HepG2 (cell line): ENCODE measurements around the gene THAP3. TPM values are rescaled to one million over a fixed set of nuclear protein-coding genes. Genes with fewer than 3 reads are reported as not detected.

ENCODE experiments used
- ATAC-seq: fragments of 200-7000 bp; cut with Tn5 transposase; 3 replicates; pipeline ENCODE4 v1.9.1; 2020; ENCODE audit warnings: mild to moderate bottlenecking, moderate library complexity
- BruUV-seq: library from RNA; stranded (reverse); fragments of 400-500 nt; replicated peaks from 2 replicates; lab custom pipeline; 2021; lab: Mats Ljungman, UMichigan
- CTCF ChIA-PET: fragments of 300-600 bp; formaldehyde crosslinking; extraction: SDS; loops from one replicate; lab custom pipeline; 2021; ENCODE audit warnings: low total read pairs, inconsistent platforms, low intra/inter-chr PET ratio; lab: Yijun Ruan, JAX
- POLR2A ChIA-PET: fragments of 350-600 bp; sonication (Branson Sonifier 250); formaldehyde crosslinking; loops from one replicate; lab custom pipeline; 2020; ENCODE audit warnings: antibody characterized with exemption, inconsistent platforms; lab: Yijun Ruan, JAX
- DNase-seq: peaks from one replicate; pipeline ENCODE4 v3.0.0-alpha.2; 2015; ENCODE audit warnings: low spot score
- FAIRE-seq: peaks from 3 replicates; lab custom pipeline; 2011; peaks lifted over from hg19 to GRCh38; lab: Jason Lieb, UNC
- H2AFZ ChIP-seq: one replicate; pipeline ENCODE4 v1.6.1; 2011; ENCODE audit warnings: low read length, inconsistent platforms
- H3K27ac ChIP-seq: fragments of 300-600 bp; 3 replicates; pipeline ENCODE4 v1.8.0; 2011; ENCODE audit warnings: mixed run types, mild to moderate bottlenecking, mixed read lengths, low read length, inconsistent platforms; ENCODE audit not compliant: insufficient read depth; ENCODE audit errors: extremely low read length
- H3K27me3 ChIP-seq, 2 experiments: fragments of 200-600 bp in 1 of 2; 2 replicates in 1 of 2; 3 replicates in 1 of 2; pipeline versions ENCODE4 v1.6.0 to v1.8.0; 2011; ENCODE audit warnings: low read length in 2 of 2, mild to moderate bottlenecking in 2 of 2, moderate library complexity in 2 of 2, inconsistent platforms in 1 of 2; ENCODE audit not compliant: insufficient read depth in 2 of 2, control insufficient read depth in 1 of 2
- H3K36me3 ChIP-seq, 2 experiments: fragments of 200-600 bp in 1 of 2; replicated peaks in 1 of 2; 2 replicates in 1 of 2; 3 replicates in 1 of 2; pipeline versions ENCODE4 v1.5.1 to v1.8.0; 2011; ENCODE audit warnings: low read length in 2 of 2, inconsistent platforms in 1 of 2; ENCODE audit not compliant: insufficient read depth in 2 of 2, control insufficient read depth in 1 of 2
- H3K4me1 ChIP-seq: 2 replicates; pipeline ENCODE4 v1.5.1; 2012; ENCODE audit warnings: low read length, inconsistent platforms; ENCODE audit not compliant: insufficient read depth
- H3K4me2 ChIP-seq: 2 replicates; pipeline ENCODE4 v1.6.0; 2011; ENCODE audit warnings: low read depth, low read length, inconsistent platforms
- H3K4me3 ChIP-seq, 3 experiments: fragments of 200-600 bp in 1 of 3; sonication (generic), shearing (Covaris generic) in 1 of 3; replicated peaks in 1 of 3; 2 replicates each; pipeline ENCODE4 v1.5.1; 2011 to 2016; ENCODE audit warnings: low read length in 3 of 3, inconsistent platforms in 2 of 3, low read depth in 2 of 3, mild to moderate bottlenecking in 2 of 3, control low read depth in 1 of 3, mixed read lengths in 1 of 3; ENCODE audit not compliant: insufficient read depth in 1 of 3
- H3K79me2 ChIP-seq: one replicate; pipeline ENCODE4 v1.6.1; 2011; ENCODE audit warnings: low read length, inconsistent platforms; ENCODE audit not compliant: insufficient read depth
- H3K9ac ChIP-seq: 2 replicates; pipeline ENCODE4 v1.6.0; 2011; ENCODE audit warnings: mild to moderate bottlenecking, low read depth, low read length, inconsistent platforms; ENCODE audit not compliant: insufficient read depth
- H3K9me3 ChIP-seq: 2 replicates; pipeline ENCODE4 v1.5.1; 2012; ENCODE audit warnings: mild to moderate bottlenecking, low read length
- H4K20me1 ChIP-seq: 2 replicates; pipeline ENCODE4 v1.6.0; 2011; ENCODE audit warnings: inconsistent platforms, mild to moderate bottlenecking, low read length, moderate library complexity; ENCODE audit not compliant: insufficient read depth
- AGO2 ChIP-seq: fragments of 200-400 bp; formaldehyde crosslinking; optimal IDR thresholded peaks from 2 replicates; pipeline ENCODE3; 2017; ENCODE audit warnings: mild to moderate bottlenecking, low read depth, low read length, moderate library complexity
- BCLAF1 ChIP-seq: fragments of 450-650 bp; IDR thresholded peaks from 2 replicates; pipeline ENCODE4 v1.6.1; 2017; ENCODE audit warnings: mild to moderate bottlenecking
- CEBPG ChIP-seq: IDR thresholded peaks from 2 replicates; pipeline ENCODE4 v1.6.1; 2016
- FOXP1 ChIP-seq, 2 experiments: fragments of 450-650 bp in 1 of 2; IDR thresholded peaks; 2 replicates each; pipeline ENCODE4 v1.6.1; 2017 to 2018; ENCODE audit warnings: antibody characterized with exemption in 1 of 2
- HCFC1 ChIP-seq: fragments of 150-350 bp; IDR thresholded peaks from 2 replicates; pipeline ENCODE4 v1.6.1; 2014; ENCODE audit warnings: low read depth, low read length
- KLF16 ChIP-seq, 2 experiments: sonication (generic) in 1 of 2; formaldehyde crosslinking in 1 of 2; IDR thresholded peaks; 2 replicates each; pipeline versions ENCODE4 v1.6.1 to v1.8.0; 2016 to 2023; ENCODE audit warnings: missing genetic modification reagents in 2 of 2, missing compliant biosample characterization in 1 of 2
- NAIF1 ChIP-seq: sonication (generic); formaldehyde crosslinking; IDR thresholded peaks from 2 replicates; pipeline ENCODE4 v1.5.0; 2020; ENCODE audit warnings: mild to moderate bottlenecking, missing genetic modification reagents, borderline replicate concordance
- POGK ChIP-seq: sonication (generic); formaldehyde crosslinking; conservative IDR thresholded peaks from 2 replicates; pipeline ENCODE4 v1.8.0; 2022; ENCODE audit warnings: mild to moderate bottlenecking, moderate library complexity, missing genetic modification reagents
- RFX3 ChIP-seq: IDR thresholded peaks from 2 replicates; pipeline ENCODE4 v1.6.1; 2016; ENCODE audit warnings: missing biosample characterization, missing genetic modification reagents
- YY1 ChIP-seq: IDR thresholded peaks from 2 replicates; pipeline ENCODE4 v1.6.1; 2011; ENCODE audit warnings: low read length, low read depth, moderate library complexity, mild to moderate bottlenecking; ENCODE audit not compliant: insufficient read depth, insufficient replicate concordance
- ZBTB7B ChIP-seq: sonication (generic); formaldehyde crosslinking; IDR thresholded peaks from 2 replicates; pipeline ENCODE4 v1.4.0; 2020; ENCODE audit warnings: missing genetic modification reagents
- ZNF276 ChIP-seq: sonication (generic); formaldehyde crosslinking; IDR thresholded peaks from 2 replicates; pipeline ENCODE4 v1.4.0; 2020; ENCODE audit warnings: mild to moderate bottlenecking, low read depth, missing genetic modification reagents
- ZNF414 ChIP-seq: sonication (generic); formaldehyde crosslinking; IDR thresholded peaks from 2 replicates; pipeline ENCODE4 v1.5.0; 2020; ENCODE audit warnings: missing genetic modification reagents
- ZNF720 ChIP-seq: sonication (generic); formaldehyde crosslinking; IDR thresholded peaks from 2 replicates; pipeline ENCODE4 v1.4.0; 2020; ENCODE audit warnings: missing genetic modification reagents
- WGBS: methylation state at CpG from one replicate; pipeline ENCODE4 v1.1.6; 2017; ENCODE audit warnings: low lambda C conversion rate; 5-methylcytosine and 5-hydroxymethylcytosine counted together
- in situ Hi-C: cut with HindIII; loops from 2 replicates; pipeline ENCODE4 v1.10.0; 2017; ENCODE audit warnings: low pct_unique_long_range_greater_than_20kb; ENCODE audit not compliant: extremely low pct_ligation_motif_present
- intact Hi-C: fragments of 100-400 bp; cut with micrococcal nuclease; formaldehyde crosslinking; loops from one replicate; pipeline ENCODE4 v1.10.0; 2022; ENCODE audit not compliant: unreplicated experiment
- polyA plus RNA-seq, 8 experiments: library from polyadenylated mRNA; depleted of rRNA in 3 of 8; stranded (reverse) in 7 of 8; unstranded in 1 of 8; fragments of >200 nt; fragmentation: Illumina TruSeq in 4 of 8; extraction: Trizol in 4 of 8; gene quantifications; 2 replicates each; pipeline versions ENCODE4 v1.2.1 to v1.2.3, GENCODE V29; 2011 to 2016; ENCODE audit warnings: low read depth in 4 of 8, missing spikeins in 1 of 8, mixed read lengths in 1 of 8; ENCODE audit not compliant: insufficient read depth in 1 of 8
- total RNA-seq, 5 experiments: library from RNA; depleted of rRNA; stranded (reverse); fragments of >200 nt; fragmentation: Illumina TruSeq; extraction: Trizol; gene quantifications; 2 replicates each; pipeline ENCODE4 v1.2.3, GENCODE V29; 2016; ENCODE audit warnings: low read depth in 1 of 5

The THAP3 gene
- total and polyA plus RNA-seq, 2 of the 13 experiments (the other 11 are each of a cell fraction or from before 2014, with no cell fraction given) = 10.3 to 14.9 TPM

GRCh38 chr1:6601923-6602668, 22.6 kb upstream of the THAP3 start (continued):
- TF ChIP-seq ZNF276 (CRISPR knock-in tag) (no peak), KLF16 (CRISPR knock-in tag; IDR thresholded peaks at IDR 0.05) (no peak), ZNF414 (CRISPR knock-in tag) (no peak), FOXP1 (IDR thresholded peaks at IDR 0.05) (no peak), FOXP1 (CRISPR knock-in tag; IDR thresholded peaks at IDR 0.05) (no peak), RFX3 (no peak)

GRCh38 chr1:6602669-6603237, 21.9 kb upstream of the THAP3 start, which contains the start of gene KLHL21:
Gene KLHL21, minus strand, starts transcription at chr1:6602869. Its CDS starts 52 bp downstream, at chr1:6602817.
- FAIRE-seq = no peak
- Histone ChIP-seq H3K4me3 (peak within 1 kb of the TSS; percentile 77 to 93 (median 92)), H3K4me1 (peaks cover 47% of the 10 kb centered on the region), H3K4me2 (peak within 1 kb of the TSS; percentile 98), H3K27me3 (no peaks in the 10 kb centered on the region; a peak in 1 of 5 replicates), H3K79me2 (peaks cover 44% of the 10 kb centered on the region), H3K9me3 (no peaks in the 10 kb centered on the region), H3K27ac (peak within 1 kb of the TSS; percentile 100), H2AFZ (no peak within 1 kb of the TSS), H4K20me1 (peaks cover 30% of the 10 kb centered on the region), H3K9ac (peak within 1 kb of the TSS; percentile 97), H3K36me3 (peaks cover 7 to 17% of the 10 kb centered on the region in 2 experiments)
- CTCF ChIA-PET = no interaction called here
- no TSS peak for BruUV-seq
- in situ Hi-C loops = no loop called here
- no CpG with 5 or more reads among the region's 84 CpGs for WGBS
- POLR2A ChIA-PET = interaction anchor here (0.6 to 7.1 kb wide), 14 partner anchors 9 to 182 kb away, joined by 3 to 113 read pairs (median 4); partner anchors contain the start of genes CAMTA1, NOL9, PHF13 and PLEKHG5
- intact Hi-C loops = loop anchor here (1.0 kb wide), 1 partner anchor 32 kb away; no protein-coding TSS in a partner anchor
- ATAC-seq = peak; percentile 60
- DNase-seq = peak; percentile 73
- TF ChIP-seq YY1 (peak; percentile 74), ZBTB7B (CRISPR knock-in tag) (peak; percentile 11; the same call in 1 of the 2 replicates), NAIF1 (peak; percentile 69; the same call in 1 of the 2 replicates), CEBPG (no peak), BCLAF1 (no peak), ZNF720 (no peak), POGK (CRISPR knock-in tag) (0 out of 2 replicates have a peak, but pooled peaks have one; percentile 59), AGO2 (peak; percentile 61), HCFC1 (no peak)
